ENCODE measurements around the gene ARSD.

DNA sequence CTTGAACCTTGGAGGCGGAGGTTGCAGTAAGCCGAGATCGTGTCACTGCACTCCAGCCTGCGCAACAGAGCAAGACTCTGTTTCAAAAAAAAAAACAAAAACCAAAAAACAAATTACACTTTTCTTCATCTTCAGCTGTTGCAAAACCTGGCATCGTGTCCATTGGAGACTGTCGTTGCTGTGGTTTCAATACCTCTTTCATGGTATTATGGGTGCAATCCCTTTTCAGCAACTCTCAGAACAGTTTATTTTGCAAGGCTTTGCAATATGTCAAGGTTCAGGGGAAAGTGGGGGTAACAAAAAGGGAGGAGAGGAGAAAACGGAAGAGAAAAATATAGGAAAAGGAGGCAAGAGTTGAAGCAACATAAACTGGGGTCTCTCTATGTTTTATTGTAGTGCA, 40.8 kb downstream of the ARSD start:
- TF ChIP-seq, protein P1, sequence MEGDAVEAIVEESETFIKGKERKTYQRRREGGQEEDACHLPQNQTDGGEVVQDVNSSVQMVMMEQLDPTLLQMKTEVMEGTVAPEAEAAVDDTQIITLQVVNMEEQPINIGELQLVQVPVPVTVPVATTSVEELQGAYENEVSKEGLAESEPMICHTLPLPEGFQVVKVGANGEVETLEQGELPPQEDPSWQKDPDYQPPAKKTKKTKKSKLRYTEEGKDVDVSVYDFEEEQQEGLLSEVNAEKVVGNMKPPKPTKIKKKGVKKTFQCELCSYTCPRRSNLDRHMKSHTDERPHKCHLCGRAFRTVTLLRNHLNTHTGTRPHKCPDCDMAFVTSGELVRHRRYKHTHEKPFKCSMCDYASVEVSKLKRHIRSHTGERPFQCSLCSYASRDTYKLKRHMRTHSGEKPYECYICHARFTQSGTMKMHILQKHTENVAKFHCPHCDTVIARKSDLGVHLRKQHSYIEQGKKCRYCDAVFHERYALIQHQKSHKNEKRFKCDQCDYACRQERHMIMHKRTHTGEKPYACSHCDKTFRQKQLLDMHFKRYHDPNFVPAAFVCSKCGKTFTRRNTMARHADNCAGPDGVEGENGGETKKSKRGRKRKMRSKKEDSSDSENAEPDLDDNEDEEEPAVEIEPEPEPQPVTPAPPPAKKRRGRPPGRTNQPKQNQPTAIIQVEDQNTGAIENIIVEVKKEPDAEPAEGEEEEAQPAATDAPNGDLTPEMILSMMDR (IDR thresholded peaks at IDR 0.05) = no peak
- TF ChIP-seq SIN3A (IDR thresholded peaks at IDR 0.05; ENCODE audit: borderline replicate concordance, insufficient read depth, low read depth, low read length) (no peak), TCF7L2 (IDR thresholded peaks at IDR 0.05; ENCODE audit: low read depth, low read length) (no peak), POLR2AphosphoS5 (IDR thresholded peaks at IDR 0.05; ENCODE audit: low read depth, low read length) (no peak)
